Measurements from ENCODE around the gene C1orf21.
"Not testable (repeated sequence)": the region's sequence is repeated elsewhere in the genome, so short reads cannot be mapped to it uniquely, and the experiment has no call there.

Gene C1orf21, protein sequence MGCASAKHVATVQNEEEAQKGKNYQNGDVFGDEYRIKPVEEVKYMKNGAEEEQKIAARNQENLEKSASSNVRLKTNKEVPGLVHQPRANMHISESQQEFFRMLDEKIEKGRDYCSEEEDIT

DNA sequence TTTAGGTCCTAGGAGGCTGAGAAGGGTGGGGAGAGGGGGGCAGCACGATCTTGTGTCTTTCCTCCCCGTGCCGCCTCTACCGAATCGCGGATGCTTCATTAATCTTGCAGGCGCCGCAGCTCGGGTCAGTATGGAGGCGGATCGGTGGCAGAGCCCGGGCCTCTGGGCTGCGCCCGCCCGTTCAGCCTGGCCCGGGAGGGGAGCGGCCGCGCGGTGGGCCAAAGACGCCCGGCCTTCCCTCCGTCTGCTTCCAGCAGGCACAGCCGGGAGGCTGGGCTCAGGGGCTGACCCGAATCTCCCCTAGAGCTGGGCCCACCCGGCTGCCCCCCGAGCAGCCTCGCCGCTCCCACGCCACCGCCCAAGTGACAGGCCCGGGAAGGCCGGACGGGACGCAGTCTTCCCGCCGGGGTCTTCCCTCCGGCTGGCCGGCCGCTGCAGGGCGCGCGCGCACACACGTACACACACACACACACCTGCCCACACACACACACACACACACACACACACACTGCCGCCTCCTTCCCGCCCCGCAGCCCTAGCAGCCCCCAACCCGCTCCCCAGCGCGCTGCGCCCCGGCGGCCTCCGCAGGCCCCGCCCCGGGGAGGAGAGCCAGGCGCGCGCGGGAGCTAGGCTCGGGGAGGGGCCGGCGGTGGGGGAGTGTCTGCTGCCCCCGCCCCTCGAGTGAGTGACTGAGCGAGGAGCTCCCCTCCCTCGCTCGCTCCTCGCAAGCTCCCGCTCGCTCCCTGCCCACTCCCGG is at the start of gene C1orf21:
C1orf21 (plus strand) TSS at position 718 of the 757 bp plus-strand sequence. CDS start 90,481 bp downstream, outside the sequence.
- H3K36me3 ChIP-seq (ENCODE audit: insufficient read depth, low read length) = no peaks in the 10 kb centered on the region
- H3K4me1 ChIP-seq (ENCODE audit: insufficient read depth, low read length, severe bottlenecking) = peaks cover 17% of the 10 kb centered on the region
- peak within 1 kb of the TSS; percentile 94 for H3K4me2 ChIP-seq (ENCODE audit: low read length)
- no peaks in the 10 kb centered on the region for H4K20me1 ChIP-seq (ENCODE audit: insufficient read depth, low read length)
- H3K27me3 ChIP-seq (ENCODE audit: insufficient read depth, low read length) = peaks cover 4% of the 10 kb centered on the region
- no peaks in the 10 kb centered on the region for H3F3A ChIP-seq (ENCODE audit: insufficient read depth, low read length)
- H3K9ac ChIP-seq (ENCODE audit: low read length) = peak within 1 kb of the TSS; percentile 58
- no peak for TF ChIP-seq EZH2 (IDR thresholded peaks at IDR 0.05; ENCODE audit: borderline replicate concordance, low read length)
- TF ChIP-seq, protein P1, sequence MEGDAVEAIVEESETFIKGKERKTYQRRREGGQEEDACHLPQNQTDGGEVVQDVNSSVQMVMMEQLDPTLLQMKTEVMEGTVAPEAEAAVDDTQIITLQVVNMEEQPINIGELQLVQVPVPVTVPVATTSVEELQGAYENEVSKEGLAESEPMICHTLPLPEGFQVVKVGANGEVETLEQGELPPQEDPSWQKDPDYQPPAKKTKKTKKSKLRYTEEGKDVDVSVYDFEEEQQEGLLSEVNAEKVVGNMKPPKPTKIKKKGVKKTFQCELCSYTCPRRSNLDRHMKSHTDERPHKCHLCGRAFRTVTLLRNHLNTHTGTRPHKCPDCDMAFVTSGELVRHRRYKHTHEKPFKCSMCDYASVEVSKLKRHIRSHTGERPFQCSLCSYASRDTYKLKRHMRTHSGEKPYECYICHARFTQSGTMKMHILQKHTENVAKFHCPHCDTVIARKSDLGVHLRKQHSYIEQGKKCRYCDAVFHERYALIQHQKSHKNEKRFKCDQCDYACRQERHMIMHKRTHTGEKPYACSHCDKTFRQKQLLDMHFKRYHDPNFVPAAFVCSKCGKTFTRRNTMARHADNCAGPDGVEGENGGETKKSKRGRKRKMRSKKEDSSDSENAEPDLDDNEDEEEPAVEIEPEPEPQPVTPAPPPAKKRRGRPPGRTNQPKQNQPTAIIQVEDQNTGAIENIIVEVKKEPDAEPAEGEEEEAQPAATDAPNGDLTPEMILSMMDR (IDR thresholded peaks at IDR 0.05; ENCODE audit: low read length) = no peak
- peak within 1 kb of the TSS; percentile 97; the same call in 1 of the 2 replicates for H2AFZ ChIP-seq (ENCODE audit: low read length)
- H3K9me2 ChIP-seq (ENCODE audit: low read depth, low read length) = no peaks in the 10 kb centered on the region
- no peak within 1 kb of the TSS for H3K27ac ChIP-seq (ENCODE audit: low read depth, low read length, poor library complexity, severe bottlenecking)
- no peaks in the 10 kb centered on the region for H3K79me2 ChIP-seq (ENCODE audit: insufficient read depth, low read length)
- no peaks in the 10 kb centered on the region for H3K9me3 ChIP-seq (ENCODE audit: low read length)
- H3K4me3 ChIP-seq (ENCODE audit: low read depth, low read length, poor library complexity, severe bottlenecking) = peak within 1 kb of the TSS; percentile 72

DNA sequence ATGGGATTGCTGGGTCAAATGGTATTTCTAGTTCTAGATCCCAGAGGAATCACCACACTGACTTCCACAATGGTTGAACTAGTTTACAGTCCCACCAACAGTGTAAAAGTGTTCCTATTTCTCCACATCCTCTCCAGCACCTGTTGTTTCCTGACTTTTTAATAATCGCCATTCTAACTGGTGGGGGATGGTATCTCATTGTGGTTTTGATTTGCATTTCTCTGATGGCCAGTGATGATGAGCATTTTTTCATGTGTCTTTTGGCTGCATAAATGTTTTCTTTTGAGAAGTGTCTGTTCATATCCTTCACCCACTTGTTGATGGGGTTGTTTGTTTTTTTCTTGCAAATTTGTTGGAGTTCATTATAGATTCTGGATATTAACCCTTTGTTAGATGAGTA is 49.0 kb upstream of the C1orf21 start:
- not testable (repeated sequence) for H3K27me3 ChIP-seq (ENCODE audit: insufficient read depth, low read length); H3K79me2 ChIP-seq (ENCODE audit: insufficient read depth, low read length); H3K9me2 ChIP-seq (ENCODE audit: low read depth, low read length); H3K36me3 ChIP-seq (ENCODE audit: insufficient read depth, low read length); H3K4me3 ChIP-seq (ENCODE audit: low read depth, low read length, poor library complexity, severe bottlenecking); H4K20me1 ChIP-seq (ENCODE audit: insufficient read depth, low read length); H3K9me3 ChIP-seq (ENCODE audit: low read length); H3K9ac ChIP-seq (ENCODE audit: low read length); H2AFZ ChIP-seq (ENCODE audit: low read length); H3K27ac ChIP-seq (ENCODE audit: low read depth, low read length, poor library complexity, severe bottlenecking); H3K4me1 ChIP-seq (ENCODE audit: insufficient read depth, low read length, severe bottlenecking); H3F3A ChIP-seq (ENCODE audit: insufficient read depth, low read length); H3K4me2 ChIP-seq (ENCODE audit: low read length)

DNA sequence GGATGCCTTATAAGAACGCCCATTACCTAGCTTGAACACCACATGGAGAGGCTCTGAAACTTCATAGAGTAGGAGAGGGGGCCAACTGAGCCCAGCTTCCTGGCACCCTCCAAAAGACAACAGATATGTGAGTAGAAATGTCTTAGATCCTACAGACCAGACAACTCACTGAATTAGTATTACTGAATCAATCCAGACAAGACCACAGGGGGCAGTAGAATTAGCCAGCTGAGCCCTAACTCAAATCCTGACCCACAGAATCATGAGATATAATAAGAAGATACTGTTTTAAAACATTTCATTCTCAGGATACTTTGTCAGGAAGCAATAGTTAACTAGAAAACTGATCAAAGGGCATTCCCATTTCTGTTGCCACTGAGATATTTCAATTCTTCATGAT is 45.8 kb upstream of the C1orf21 start:
- Histone ChIP-seq H3K27me3 (ENCODE audit: insufficient read depth, low read length) (no peaks in the 10 kb centered on the region), H3K27ac (ENCODE audit: low read depth, low read length, poor library complexity, severe bottlenecking) (no peak overlapping the region), H3K9me2 (ENCODE audit: low read depth, low read length) (no peaks in the 10 kb centered on the region), H2AFZ (ENCODE audit: low read length) (no peak overlapping the region), H4K20me1 (ENCODE audit: insufficient read depth, low read length) (no peaks in the 10 kb centered on the region), H3K79me2 (ENCODE audit: insufficient read depth, low read length) (no peaks in the 10 kb centered on the region), H3F3A (ENCODE audit: insufficient read depth, low read length) (no peaks in the 10 kb centered on the region), H3K9ac (ENCODE audit: low read length) (no peak overlapping the region), H3K36me3 (ENCODE audit: insufficient read depth, low read length) (no peaks in the 10 kb centered on the region), H3K4me1 (ENCODE audit: insufficient read depth, low read length, severe bottlenecking) (no peaks in the 10 kb centered on the region), H3K9me3 (ENCODE audit: low read length) (no peaks in the 10 kb centered on the region), H3K4me2 (ENCODE audit: low read length) (no peak overlapping the region), H3K4me3 (ENCODE audit: low read depth, low read length, poor library complexity, severe bottlenecking) (no peak overlapping the region)
- TF ChIP-seq, protein P1 (IDR thresholded peaks at IDR 0.05; ENCODE audit: low read length) = peak; percentile 15; the same call in 1 of the 2 replicates
- TF ChIP-seq EZH2 (IDR thresholded peaks at IDR 0.05; ENCODE audit: borderline replicate concordance, low read length) = no peak
